ENCODE data around the gene EYS. TPM values are rescaled to one million over a fixed set of nuclear protein-coding genes. Genes with fewer than 3 reads are reported as not detected.

EYS gene
- total and polyA plus RNA-seq, 5 donors from 2014 or later, result 0.03 to 0.09 (median 0.05) TPM; not detected in 1

- no peaks in the 10 kb centered on the region for H3K4me1 Mint-ChIP-seq
- Histone ChIP-seq H3K27ac (ENCODE audit: insufficient read depth, low read length, poor library complexity, severe bottlenecking) (no peak overlapping the region), H3K9me3 (ENCODE audit: control insufficient read depth in 2 of 2, low read length in 2 of 2) (peaks cover 0 to 6% of the 10 kb centered on the region in 2 experiments), H3K27me3 (ENCODE audit: control insufficient read depth, insufficient read depth, low read length) (no peaks in the 10 kb centered on the region), H3K4me1 (ENCODE audit: control insufficient read depth, insufficient read depth, low read length, poor library complexity, severe bottlenecking) (no peaks in the 10 kb centered on the region), H3K4me3 (ENCODE audit: low read depth, low read length) (no peak overlapping the region), H3K36me3 (ENCODE audit: control insufficient read depth, insufficient read depth, low read length) (no peaks in the 10 kb centered on the region)
- no peaks in the 10 kb centered on the region for H3K27me3 Mint-ChIP-seq
- peaks cover 0 to 24% (median 4%) of the 10 kb centered on the region in 7 donors for H3K9me3 Mint-ChIP-seq
- DNase-seq, result no peak
- H3K36me3 Mint-ChIP-seq, result no peaks in the 10 kb centered on the region
- ATAC-seq (ENCODE audit: low read depth in 2 of 2), result no peak
- no peak overlapping the region for H3K4me3 Mint-ChIP-seq
- no peak overlapping the region for H3K27ac Mint-ChIP-seq
Observed at GRCh38 chr6:65452333-65452732, 254.7 kb downstream of the EYS start.

DNA sequence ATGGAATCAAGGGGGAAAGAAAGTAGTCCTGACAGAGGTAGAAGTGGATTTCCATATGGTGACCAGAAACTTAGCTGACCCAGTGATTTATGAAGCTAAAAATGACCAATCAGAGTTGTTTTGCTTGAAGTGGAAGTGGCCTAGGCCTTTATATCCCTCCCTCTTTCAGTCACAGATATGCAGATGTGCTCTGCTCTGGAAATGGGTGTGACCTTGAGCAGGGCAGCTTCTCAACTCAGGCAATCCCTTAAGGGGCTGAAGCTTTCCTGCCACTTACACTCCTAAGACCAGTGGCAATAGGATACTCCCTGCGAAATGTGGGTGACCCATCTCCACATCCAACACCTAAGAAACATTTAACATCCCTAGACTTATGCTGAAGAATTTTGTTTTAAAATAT, 256.6 kb downstream of the EYS start:
- Mint-ChIP-seq H3K36me3 (no peaks in the 10 kb centered on the region), H3K4me3 (no peak overlapping the region), H3K9me3 (peaks cover 0 to 20% (median 4%) of the 10 kb centered on the region in 7 donors), H3K4me1 (no peaks in the 10 kb centered on the region), H3K27ac (no peak overlapping the region), H3K27me3 (no peaks in the 10 kb centered on the region)
- no peaks in the 10 kb centered on the region for H3K27me3 ChIP-seq (ENCODE audit: control insufficient read depth, insufficient read depth, low read length)
- peaks cover 0 to 6% of the 10 kb centered on the region in 2 experiments for H3K9me3 ChIP-seq (ENCODE audit: control insufficient read depth in 2 of 2, low read length in 2 of 2)
- no peaks in the 10 kb centered on the region for H3K4me1 ChIP-seq (ENCODE audit: control insufficient read depth, insufficient read depth, low read length, poor library complexity, severe bottlenecking)
- DNase-seq (no peak), ATAC-seq (ENCODE audit: low read depth in 2 of 2) (no peak)
- no peak overlapping the region for H3K27ac ChIP-seq (ENCODE audit: insufficient read depth, low read length, poor library complexity, severe bottlenecking)
- no peaks in the 10 kb centered on the region for H3K36me3 ChIP-seq (ENCODE audit: control insufficient read depth, insufficient read depth, low read length)
- no peak overlapping the region for H3K4me3 ChIP-seq (ENCODE audit: low read depth, low read length)

GRCh38 chr6:65449926-65450325, 257.1 kb downstream of the EYS start:
- Mint-ChIP-seq H3K4me3 (no peak overlapping the region), H3K27ac (no peak overlapping the region), H3K36me3 (no peaks in the 10 kb centered on the region), H3K9me3 (peaks cover 0 to 17% (median 4%) of the 10 kb centered on the region in 7 donors), H3K4me1 (no peaks in the 10 kb centered on the region), H3K27me3 (no peaks in the 10 kb centered on the region)
- DNase-seq (no peak), ATAC-seq (ENCODE audit: low read depth in 2 of 2) (no peak)
- Histone ChIP-seq H3K9me3 (ENCODE audit: control insufficient read depth in 2 of 2, low read length in 2 of 2) (peaks cover 0 to 6% of the 10 kb centered on the region in 2 experiments), H3K27me3 (ENCODE audit: control insufficient read depth, insufficient read depth, low read length) (no peaks in the 10 kb centered on the region), H3K4me1 (ENCODE audit: control insufficient read depth, insufficient read depth, low read length, poor library complexity, severe bottlenecking) (no peaks in the 10 kb centered on the region), H3K27ac (ENCODE audit: insufficient read depth, low read length, poor library complexity, severe bottlenecking) (no peak overlapping the region), H3K36me3 (ENCODE audit: control insufficient read depth, insufficient read depth, low read length) (no peaks in the 10 kb centered on the region), H3K4me3 (ENCODE audit: low read depth, low read length) (no peak overlapping the region)

DNA sequence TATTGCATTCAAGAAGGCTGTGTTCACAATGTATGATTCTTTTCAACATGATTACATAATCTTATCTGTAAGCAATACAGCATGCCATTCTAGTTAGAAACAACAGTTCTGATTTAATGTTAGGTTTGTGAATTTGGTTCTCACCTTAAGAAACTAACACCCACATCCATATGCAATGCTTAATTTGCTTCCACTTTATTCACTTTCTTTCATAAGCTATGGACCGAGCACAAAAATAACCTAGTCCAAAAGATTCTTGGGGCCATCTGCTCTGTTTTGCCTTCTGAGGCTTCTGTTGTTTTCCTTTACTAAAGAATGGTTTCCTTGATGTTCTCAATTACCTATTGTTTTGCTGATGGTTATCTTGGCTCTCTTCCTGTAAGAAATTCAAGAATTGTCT, 258.2 kb downstream of the EYS start:
- H3K4me3 Mint-ChIP-seq, result no peak overlapping the region
- peaks cover 0 to 17% (median 4%) of the 10 kb centered on the region in 7 donors for H3K9me3 Mint-ChIP-seq
- H3K27ac Mint-ChIP-seq, result no peak overlapping the region
- Histone ChIP-seq H3K27me3 (ENCODE audit: control insufficient read depth, insufficient read depth, low read length) (no peaks in the 10 kb centered on the region), H3K27ac (ENCODE audit: insufficient read depth, low read length, poor library complexity, severe bottlenecking) (no peak overlapping the region), H3K36me3 (ENCODE audit: control insufficient read depth, insufficient read depth, low read length) (no peaks in the 10 kb centered on the region), H3K9me3 (ENCODE audit: control insufficient read depth in 2 of 2, low read length in 2 of 2) (peaks cover 0 to 6% of the 10 kb centered on the region in 2 experiments), H3K4me1 (ENCODE audit: control insufficient read depth, insufficient read depth, low read length, poor library complexity, severe bottlenecking) (no peaks in the 10 kb centered on the region), H3K4me3 (ENCODE audit: low read depth, low read length) (no peak overlapping the region)
- no peaks in the 10 kb centered on the region for H3K4me1 Mint-ChIP-seq
- ATAC-seq (ENCODE audit: low read depth in 2 of 2) (no peak), DNase-seq (no peak)
- no peaks in the 10 kb centered on the region for H3K27me3 Mint-ChIP-seq
- H3K36me3 Mint-ChIP-seq, result no peaks in the 10 kb centered on the region

GRCh38 chr6:65436281-65436680, 270.7 kb downstream of the EYS start:
- Histone ChIP-seq H3K9me3 (ENCODE audit: control insufficient read depth in 2 of 2, low read length in 2 of 2) (no peaks in the 10 kb centered on the region), H3K36me3 (ENCODE audit: control insufficient read depth, insufficient read depth, low read length) (no peaks in the 10 kb centered on the region), H3K4me3 (ENCODE audit: low read depth, low read length) (no peak overlapping the region), H3K27me3 (ENCODE audit: control insufficient read depth, insufficient read depth, low read length) (no peaks in the 10 kb centered on the region), H3K27ac (ENCODE audit: insufficient read depth, low read length, poor library complexity, severe bottlenecking) (no peak overlapping the region), H3K4me1 (ENCODE audit: control insufficient read depth, insufficient read depth, low read length, poor library complexity, severe bottlenecking) (no peaks in the 10 kb centered on the region)
- no peak overlapping the region for H3K27ac Mint-ChIP-seq
- DNase-seq (no peak), ATAC-seq (ENCODE audit: low read depth in 2 of 2) (no peak)
- no peaks in the 10 kb centered on the region for H3K27me3 Mint-ChIP-seq
- H3K4me3 Mint-ChIP-seq, result no peak overlapping the region
- peaks cover 1 to 17% (median 6%) of the 10 kb centered on the region in 7 donors for H3K9me3 Mint-ChIP-seq
- H3K36me3 Mint-ChIP-seq, result no peaks in the 10 kb centered on the region
- no peaks in the 10 kb centered on the region for H3K4me1 Mint-ChIP-seq

GRCh38 chr6:65416621-65417020, 290.4 kb downstream of the EYS start:
- no peak for ATAC-seq (ENCODE audit: low read depth in 2 of 2)
- Histone ChIP-seq H3K27me3 (ENCODE audit: control insufficient read depth, insufficient read depth, low read length) (no peaks in the 10 kb centered on the region), H3K4me1 (ENCODE audit: control insufficient read depth, insufficient read depth, low read length, poor library complexity, severe bottlenecking) (no peaks in the 10 kb centered on the region), H3K27ac (ENCODE audit: insufficient read depth, low read length, poor library complexity, severe bottlenecking) (no peak overlapping the region), H3K36me3 (ENCODE audit: control insufficient read depth, insufficient read depth, low read length) (no peaks in the 10 kb centered on the region), H3K4me3 (ENCODE audit: low read depth, low read length) (no peak overlapping the region), H3K9me3 (ENCODE audit: control insufficient read depth in 2 of 2, low read length in 2 of 2) (peaks cover 0 to 6% of the 10 kb centered on the region in 2 experiments)
- H3K27me3 Mint-ChIP-seq, result no peaks in the 10 kb centered on the region
- H3K36me3 Mint-ChIP-seq, result no peaks in the 10 kb centered on the region
- H3K4me1 Mint-ChIP-seq, result no peaks in the 10 kb centered on the region
- H3K27ac Mint-ChIP-seq, result no peak overlapping the region
- no peak overlapping the region for H3K4me3 Mint-ChIP-seq
- no peak for DNase-seq
- peaks cover 6 to 25% (median 9%) of the 10 kb centered on the region in 7 donors for H3K9me3 Mint-ChIP-seq

- Mint-ChIP-seq H3K27ac (no peak overlapping the region), H3K4me3 (no peak overlapping the region), H3K27me3 (no peaks in the 10 kb centered on the region), H3K9me3 (peaks cover 4 to 20% (median 7%) of the 10 kb centered on the region in 7 donors), H3K4me1 (no peaks in the 10 kb centered on the region), H3K36me3 (no peaks in the 10 kb centered on the region)
- no peaks in the 10 kb centered on the region for H3K36me3 ChIP-seq (ENCODE audit: control insufficient read depth, insufficient read depth, low read length)
- H3K4me1 ChIP-seq (ENCODE audit: control insufficient read depth, insufficient read depth, low read length, poor library complexity, severe bottlenecking), result no peaks in the 10 kb centered on the region
- no peak for ATAC-seq (ENCODE audit: low read depth in 2 of 2)
- H3K27me3 ChIP-seq (ENCODE audit: control insufficient read depth, insufficient read depth, low read length), result no peaks in the 10 kb centered on the region
- no peak for DNase-seq
- H3K4me3 ChIP-seq (ENCODE audit: low read depth, low read length), result no peak overlapping the region
- peaks cover 0 to 6% of the 10 kb centered on the region in 2 experiments for H3K9me3 ChIP-seq (ENCODE audit: control insufficient read depth in 2 of 2, low read length in 2 of 2)
- no peak overlapping the region for H3K27ac ChIP-seq (ENCODE audit: insufficient read depth, low read length, poor library complexity, severe bottlenecking)
Observed at GRCh38 chr6:65410309-65410708, 296.7 kb downstream of the EYS start.

GRCh38 chr6:65402564-65402963, 304.5 kb downstream of the EYS start:
- Histone ChIP-seq H3K9me3 (ENCODE audit: control insufficient read depth in 2 of 2, low read length in 2 of 2) (no peaks in the 10 kb centered on the region), H3K36me3 (ENCODE audit: control insufficient read depth, insufficient read depth, low read length) (no peaks in the 10 kb centered on the region), H3K4me1 (ENCODE audit: control insufficient read depth, insufficient read depth, low read length, poor library complexity, severe bottlenecking) (no peaks in the 10 kb centered on the region), H3K27me3 (ENCODE audit: control insufficient read depth, insufficient read depth, low read length) (no peaks in the 10 kb centered on the region), H3K4me3 (ENCODE audit: low read depth, low read length) (no peak overlapping the region), H3K27ac (ENCODE audit: insufficient read depth, low read length, poor library complexity, severe bottlenecking) (no peak overlapping the region)
- Mint-ChIP-seq H3K4me3 (no peak overlapping the region), H3K27me3 (no peaks in the 10 kb centered on the region), H3K27ac (no peak overlapping the region), H3K36me3 (no peaks in the 10 kb centered on the region), H3K4me1 (no peaks in the 10 kb centered on the region), H3K9me3 (peaks cover 0 to 25% (median 8%) of the 10 kb centered on the region in 7 donors)
- no peak for ATAC-seq (ENCODE audit: low read depth in 2 of 2)
- DNase-seq, result no peak
